Suppressor macrophage (primary cell): Measurements from ENCODE around the gene ZNF777.
"Not testable (repeated sequence)": the region's sequence is repeated elsewhere in the genome, so short reads cannot be mapped to it uniquely, and the experiment has no call there.

ENCODE experiments used
- DNase-seq, 4 experiments: peaks; one replicate each; pipeline ENCODE4 v3.0.0-alpha.2; 2020 to 2022

The ZNF777 gene

DNA sequence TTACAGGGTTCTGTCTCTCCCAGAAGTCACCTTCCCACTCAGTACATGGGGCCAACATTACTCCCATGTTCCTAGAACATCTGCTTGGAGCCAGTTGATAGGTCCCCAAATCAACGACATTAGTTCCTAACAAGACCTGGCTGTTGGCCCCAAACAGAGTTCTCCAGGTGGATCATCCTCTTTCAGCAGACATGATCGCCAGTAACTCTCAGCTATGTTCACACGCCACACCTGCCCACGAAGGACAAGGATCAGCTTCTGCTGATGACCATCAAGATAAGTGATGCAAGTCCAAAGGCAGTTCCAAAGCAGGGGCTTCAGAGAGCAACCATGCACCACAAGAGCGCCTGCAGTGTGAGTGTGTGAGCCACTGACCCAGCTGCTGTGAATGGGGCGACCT, 11.0 kb downstream of the ZNF777 start:
- no peak for DNase-seq

DNA sequence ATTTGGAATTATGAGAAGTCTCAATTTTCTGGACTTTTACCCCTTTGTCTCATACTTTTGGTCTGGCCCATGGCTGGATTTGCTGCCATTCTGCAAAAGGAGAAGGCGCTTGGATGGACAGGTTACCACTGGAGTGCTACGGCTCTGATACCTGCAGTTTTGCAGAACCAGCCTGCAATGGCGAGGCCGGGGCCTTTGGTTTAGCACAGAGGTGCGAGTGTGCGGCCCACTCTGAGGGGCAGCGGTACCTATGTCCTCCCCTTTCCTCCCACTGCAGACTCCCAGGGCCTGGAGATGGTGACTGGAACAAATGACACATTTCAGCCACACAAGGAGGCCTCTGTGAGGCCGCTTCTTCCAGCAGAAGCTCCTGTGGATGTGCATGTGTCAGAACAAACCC, 11.9 kb downstream of the ZNF777 start:
- no peak for DNase-seq

DNA sequence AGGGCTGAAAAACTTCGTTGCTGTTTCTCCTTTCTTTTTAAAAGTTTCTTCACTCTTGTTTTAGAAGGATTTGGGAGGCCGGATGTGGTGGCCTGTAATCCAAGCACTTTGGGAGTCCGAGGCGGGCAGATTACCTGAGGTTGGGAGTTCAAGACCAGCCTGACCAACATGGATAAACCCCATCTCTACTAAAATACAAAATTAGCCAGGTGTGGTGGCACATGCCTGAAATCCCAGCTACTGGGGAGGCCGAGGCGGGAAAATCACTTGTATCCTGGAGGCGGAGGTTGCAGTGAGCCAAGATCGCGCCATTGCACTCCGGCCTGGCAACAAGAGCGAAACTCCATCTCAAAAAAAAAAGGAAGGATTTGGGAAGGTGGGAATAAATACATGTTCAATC, 14.8 kb downstream of the ZNF777 start:
- DNase-seq, result not testable (repeated sequence)

DNA sequence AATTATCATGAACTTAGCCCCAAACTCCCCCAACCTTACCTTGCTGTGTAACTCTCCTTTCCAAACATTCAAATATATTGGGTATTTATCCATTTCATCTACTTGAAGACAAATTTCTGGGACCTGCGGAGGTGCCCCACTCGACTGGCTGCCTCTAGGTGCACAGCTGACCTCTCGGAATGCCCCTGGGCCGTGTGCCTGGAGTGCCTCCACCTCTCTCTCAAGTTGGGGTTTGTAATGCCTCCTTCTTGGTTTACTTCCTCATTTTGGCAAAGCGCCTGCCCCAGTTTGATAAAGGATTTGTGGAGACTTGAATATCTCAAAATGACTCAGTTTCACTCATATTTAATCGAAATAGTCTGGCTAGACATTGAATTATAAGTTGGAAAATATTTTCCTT, 16.6 kb downstream of the ZNF777 start:
- no peak for DNase-seq

DNA sequence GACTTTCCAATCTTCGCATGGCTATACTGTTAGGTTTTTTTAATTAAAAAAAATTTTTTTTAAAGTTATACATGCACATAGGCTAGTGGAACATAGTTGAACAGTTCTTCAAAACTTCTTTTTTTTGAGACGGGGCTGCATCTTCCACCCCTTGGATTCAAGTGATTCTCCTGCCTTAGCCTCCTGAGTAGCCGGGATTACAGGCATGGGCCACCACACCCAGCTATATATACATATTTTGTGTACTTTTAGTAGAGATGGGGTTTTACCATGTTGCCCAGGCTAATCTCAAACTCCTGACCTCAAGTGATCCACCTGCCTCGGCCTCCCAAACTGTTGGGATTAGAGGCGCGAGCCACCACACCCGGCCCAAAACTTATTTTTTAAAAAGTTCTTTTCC, 17.3 kb downstream of the ZNF777 start:
- DNase-seq, result no peak

DNA sequence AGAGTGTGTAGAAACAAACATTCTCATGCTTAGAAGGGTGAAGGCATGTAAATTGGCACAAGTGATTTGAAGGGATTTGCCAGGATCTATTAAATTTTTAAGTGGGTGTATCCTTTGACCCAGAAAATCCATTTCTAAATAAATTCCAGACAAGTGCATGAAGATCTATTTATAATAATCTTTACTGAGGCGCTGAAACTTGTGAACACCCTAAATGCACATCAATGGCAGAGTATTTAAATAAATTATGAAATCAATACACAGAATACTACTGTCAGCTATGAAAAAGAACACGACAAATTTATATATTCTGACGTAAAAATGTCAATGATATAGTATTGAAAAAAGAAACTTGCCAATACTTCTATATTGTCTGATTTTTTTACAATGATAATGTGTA, 17.9 kb downstream of the ZNF777 start:
- DNase-seq, result no peak

DNA sequence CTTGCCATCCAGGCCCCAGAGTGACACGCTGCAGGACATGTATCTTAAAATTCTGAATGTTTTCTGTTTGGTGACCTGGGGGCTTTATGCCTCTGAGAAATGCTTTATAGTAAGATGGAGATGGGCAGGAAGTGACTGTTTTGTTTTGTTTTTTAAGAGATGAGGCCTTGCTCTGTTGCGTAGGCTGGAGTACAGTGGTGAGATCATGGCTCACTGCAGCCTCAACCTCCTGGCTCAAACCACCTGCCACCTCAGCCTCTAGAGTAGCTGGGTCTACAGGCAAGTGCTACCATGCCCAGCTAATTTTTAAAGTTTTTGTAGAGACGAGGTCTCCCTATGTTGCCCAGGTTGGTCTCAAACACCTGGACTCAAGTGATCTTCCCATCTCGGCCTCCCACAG, 20.6 kb downstream of the ZNF777 start:
- no peak for DNase-seq

DNA sequence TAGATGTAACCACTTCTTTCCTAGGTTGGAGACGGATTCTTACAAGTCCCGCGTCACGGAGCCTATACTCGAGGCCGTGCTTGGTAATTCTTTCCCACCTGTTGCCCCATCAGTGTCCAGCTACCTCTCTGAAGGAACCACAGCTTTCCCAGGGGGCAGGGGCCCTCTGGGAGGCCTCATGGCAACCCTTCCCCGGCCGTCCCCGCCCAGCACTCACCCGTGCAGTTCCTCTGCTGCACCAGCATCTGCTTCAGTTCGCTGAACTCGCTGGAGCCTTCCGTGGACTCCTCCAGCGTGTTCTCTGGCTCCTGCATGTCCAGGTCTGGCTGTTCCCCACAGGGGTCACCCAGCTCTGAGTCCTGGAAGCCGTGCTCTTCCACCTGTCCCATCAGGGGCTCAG, 24.5 kb downstream of the ZNF777 start:
- no peak for DNase-seq

DNA sequence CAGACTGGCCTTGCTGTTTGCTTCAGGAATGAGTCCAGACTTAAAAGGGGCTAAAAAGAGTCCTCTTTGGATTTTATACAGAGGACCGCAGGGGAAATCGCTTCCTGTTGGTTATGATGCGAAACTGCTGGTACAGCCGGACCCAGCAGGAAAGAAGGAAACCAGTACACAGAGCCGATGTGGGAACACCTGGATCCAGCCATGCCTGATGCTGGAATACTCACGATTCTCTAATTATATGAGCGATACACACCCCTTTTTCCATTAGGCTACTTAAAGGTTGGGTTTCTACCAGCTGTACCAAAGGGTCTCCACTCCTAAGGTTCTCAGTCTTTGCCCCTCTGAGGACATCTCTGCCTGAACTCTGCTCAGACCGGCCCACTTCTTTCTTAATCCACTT, 27.7 kb downstream of the ZNF777 start:
- no peak for DNase-seq

DNA sequence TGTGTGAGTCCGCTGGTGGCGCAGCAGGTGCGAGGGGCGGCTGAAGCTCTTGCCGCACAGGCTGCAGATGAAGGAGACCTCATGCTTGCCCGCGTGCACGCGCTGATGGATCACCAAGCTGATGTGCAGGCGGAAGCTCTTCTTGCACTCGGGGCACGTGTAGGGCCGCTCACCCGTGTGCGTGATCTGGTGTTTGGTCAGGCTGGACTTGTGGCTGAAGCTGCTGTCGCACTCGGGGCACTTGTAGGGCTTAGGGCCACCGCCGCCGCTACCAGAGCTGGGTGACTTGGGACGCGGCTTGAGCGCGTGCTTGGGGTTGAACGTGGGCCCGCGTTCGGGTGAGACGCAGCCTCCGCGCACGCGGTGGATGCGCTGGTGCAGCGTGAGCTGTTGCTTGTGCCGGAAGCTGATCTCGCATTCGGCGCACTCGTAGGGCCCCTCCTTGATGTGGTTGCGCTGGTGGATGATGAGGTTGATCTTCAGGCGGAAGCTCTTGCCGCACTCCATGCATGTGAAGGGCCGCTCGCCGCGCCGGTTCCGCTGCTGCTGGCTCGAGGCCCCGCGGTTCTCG, 28.7 kb downstream of the ZNF777 start:
- no peak for DNase-seq

DNA sequence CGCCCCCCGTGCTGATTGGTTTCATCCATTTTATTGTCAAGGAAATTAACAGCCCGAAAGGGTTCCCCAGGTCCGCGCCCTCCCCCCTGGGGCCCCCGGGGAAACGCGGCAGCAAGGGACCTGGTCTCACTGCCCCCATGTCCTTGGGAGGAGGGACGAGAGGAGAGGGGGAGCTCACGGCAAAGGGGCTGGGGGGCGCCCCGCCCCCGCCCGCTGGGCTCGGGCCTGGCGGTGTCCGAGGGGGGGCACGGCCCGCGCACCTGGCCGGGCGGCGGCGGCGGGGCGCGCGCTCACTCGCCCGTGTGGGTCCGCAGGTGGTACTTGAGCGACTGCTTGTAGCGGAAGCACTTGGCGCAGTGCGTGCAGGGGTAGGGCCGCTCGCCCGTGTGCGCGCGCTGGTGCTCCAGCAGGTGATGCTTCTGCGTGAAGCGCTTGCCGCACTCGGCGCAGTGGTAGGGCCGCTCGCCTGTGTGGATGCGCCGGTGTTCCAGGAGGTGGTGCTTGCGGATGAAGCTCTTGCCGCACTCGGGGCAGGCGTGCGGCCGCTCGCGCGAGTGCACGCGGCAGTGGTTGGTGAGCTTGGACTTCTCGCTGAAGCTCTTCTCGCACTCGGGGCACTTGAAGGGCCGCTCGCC, 29.3 kb downstream of the ZNF777 start:
- DNase-seq, result no peak

DNA sequence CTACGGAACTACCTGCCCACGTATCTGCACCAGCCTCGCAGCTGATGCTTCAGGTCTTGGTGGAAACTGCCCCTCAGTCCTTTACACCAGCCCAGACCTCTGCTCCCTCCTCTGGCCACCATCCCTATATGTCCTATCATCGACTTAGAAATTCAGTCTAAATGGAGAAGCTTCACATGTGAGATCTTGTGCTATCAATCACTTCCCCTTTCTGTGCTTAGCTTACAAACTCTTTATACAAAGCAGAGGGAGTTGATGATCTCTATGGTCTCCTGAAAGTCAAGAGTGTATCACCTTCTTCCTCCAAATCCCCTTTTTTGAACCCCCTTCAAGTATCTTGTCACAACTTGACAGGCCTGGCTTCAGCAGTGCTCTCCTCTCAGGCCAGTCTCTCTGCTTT, 30.7 kb downstream of the ZNF777 start:
- peak in 2 of 4 experiments; percentile 24 to 29 for DNase-seq

DNA sequence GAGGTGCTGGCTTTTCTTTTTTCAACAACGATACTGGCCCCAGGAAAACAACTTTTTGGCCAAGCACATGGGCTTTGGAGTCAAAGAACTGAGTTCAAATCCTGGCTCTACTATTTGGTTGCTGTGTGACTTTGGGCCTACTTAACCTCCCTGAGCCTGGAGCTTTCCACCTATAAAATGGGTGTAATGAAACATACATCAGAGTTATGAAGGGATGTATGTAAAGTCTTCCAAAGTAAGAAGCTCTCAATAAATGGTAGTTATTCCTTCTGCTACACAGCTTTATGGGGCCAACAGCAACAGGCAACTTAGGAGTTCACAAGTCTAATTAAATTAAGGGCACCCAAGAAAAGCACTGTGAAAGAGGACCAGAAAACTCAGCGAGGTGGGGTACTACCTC, 33.0 kb downstream of the ZNF777 start:
- no peak for DNase-seq

DNA sequence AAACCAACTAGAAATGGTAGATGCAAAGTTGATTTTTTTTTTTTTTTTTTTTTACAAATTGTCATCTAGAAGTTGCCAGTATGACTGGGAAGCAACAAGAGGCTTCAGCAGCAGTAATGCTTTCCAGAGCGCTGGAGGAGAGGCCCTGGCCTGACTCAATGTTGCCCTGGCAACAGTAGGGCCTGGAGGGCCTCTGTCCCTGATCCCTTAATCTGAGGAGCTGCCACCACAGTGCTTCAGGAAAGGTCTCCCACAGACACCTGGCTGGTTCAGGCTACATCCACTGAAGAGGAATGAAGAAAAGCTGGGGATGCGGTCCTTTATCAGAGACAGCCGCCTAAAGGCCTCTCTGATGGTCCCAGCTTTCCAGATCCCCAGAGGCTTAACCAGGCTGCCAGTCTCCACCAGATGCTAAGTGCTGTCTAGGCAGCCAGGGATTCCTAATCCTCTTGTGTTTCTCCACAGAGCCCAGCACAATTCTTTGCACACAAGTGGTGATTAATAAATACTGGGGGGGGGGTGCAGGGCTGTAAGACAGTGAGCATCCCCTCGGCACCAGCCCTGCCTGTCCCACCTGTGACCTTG, 33.7 kb downstream of the ZNF777 start:
- DNase-seq, result no peak

DNA sequence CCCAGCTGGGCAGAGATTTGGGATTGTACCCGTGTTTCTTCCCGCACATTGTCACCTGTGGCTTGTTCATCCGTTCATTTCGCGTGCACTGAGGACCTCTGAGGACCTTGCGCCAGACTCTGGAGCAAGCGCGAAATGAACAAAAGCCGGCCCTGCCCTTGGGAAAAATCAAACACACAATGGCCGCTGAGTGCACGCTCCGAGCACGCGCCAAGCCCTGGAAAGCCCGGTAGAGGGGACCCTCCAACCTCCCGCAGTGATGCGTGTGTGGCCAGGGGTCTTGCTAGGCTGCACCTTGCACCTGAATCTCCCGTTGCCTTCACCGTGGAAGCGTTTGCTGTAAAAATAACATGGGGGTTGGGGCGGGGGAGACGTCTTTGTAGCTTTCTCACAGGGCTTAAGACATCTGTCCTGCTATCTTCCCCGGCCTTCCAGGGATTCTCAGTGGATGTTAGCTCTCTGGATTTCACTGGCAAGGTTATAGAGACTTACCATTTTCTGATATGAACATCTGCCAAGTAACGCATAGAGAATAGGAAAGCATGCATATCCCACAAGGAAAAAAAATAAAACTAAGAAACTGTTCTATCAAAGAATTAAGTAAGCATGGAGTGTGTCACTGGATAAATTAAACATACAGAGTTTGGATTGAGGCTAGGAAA, 37.3 kb downstream of the ZNF777 start:
- DNase-seq, result no peak

DNA sequence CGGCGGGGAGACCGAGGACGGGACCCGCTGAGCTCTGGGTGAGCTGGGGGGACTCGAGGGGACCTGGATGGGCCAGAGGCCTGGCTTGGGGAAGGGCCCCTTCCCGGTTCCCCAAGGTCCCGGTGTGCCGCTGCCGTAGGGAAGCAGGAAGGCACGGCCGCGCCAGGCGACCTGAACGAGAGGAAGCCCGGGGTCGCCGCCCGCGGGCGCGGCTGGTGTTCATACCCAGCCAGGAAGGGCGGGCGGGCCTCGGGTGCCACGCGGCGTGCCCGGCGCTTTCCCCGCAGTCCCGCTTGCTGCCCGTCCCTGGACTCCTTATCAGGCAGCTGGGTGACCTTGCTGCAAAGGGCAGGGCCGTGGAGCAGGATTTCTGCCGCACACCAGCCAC, 38.0 kb downstream of the ZNF777 start:
- DNase-seq, result peak; percentile 2 to 42 (median 16)

DNA sequence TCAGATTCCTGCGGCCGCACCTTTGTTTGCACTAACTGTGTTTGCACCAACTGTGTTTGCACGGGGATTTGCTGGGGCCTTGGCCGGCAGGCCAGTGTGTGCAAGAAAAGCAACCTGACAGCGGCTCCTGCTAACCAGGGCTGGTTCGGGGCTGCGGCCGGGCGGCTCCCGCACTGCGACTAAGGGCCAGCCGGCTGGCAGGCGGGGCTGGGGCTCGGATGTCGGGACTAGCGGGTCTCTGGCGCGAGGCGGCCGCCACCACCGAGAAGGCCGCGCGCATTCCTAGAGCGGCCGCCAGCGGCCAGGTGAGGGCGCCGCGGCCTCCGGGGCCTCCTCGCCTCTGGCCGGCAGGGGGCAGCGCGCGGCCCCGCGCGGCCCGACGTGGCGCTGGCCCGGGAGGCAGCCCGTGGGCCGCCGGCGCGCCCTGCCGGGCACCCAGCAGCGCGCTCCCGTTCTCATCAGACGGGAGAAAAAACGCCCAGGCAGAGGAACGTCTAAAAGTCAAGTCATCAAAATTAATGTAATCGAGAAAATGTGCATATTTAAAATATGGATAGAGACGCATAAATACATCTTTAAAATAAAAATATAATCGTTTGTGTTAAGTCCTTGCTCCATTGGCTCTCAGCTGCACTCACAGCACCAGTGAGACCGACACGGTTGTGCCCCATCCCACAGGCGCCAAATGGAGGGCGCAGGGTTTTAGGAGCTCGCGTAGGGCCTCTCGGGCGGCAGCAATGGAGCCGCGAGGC, 38.5 kb downstream of the ZNF777 start:
- DNase-seq, result peak; percentile 81 to 95 (median 88)

DNA sequence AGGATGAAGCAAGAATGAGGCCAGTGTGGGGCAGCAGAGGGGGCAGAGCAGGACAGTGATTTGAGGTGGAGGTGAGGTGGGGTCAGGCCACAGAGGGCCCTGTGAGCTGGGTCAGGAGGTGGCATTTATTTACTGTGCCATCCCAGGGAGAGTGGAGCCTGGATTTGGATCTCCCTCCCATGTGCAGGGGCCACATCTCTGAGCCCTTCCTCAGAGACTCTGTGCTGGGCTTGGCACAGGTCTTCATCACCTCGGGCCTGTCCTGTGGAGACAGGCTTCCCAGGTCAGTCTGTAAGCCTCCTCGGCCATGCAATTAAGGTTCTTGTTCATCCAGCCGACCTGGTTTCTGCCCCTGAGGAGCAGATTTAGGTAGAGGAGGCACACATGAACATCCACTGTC, 40.9 kb downstream of the ZNF777 start:
- DNase-seq, result no peak

DNA sequence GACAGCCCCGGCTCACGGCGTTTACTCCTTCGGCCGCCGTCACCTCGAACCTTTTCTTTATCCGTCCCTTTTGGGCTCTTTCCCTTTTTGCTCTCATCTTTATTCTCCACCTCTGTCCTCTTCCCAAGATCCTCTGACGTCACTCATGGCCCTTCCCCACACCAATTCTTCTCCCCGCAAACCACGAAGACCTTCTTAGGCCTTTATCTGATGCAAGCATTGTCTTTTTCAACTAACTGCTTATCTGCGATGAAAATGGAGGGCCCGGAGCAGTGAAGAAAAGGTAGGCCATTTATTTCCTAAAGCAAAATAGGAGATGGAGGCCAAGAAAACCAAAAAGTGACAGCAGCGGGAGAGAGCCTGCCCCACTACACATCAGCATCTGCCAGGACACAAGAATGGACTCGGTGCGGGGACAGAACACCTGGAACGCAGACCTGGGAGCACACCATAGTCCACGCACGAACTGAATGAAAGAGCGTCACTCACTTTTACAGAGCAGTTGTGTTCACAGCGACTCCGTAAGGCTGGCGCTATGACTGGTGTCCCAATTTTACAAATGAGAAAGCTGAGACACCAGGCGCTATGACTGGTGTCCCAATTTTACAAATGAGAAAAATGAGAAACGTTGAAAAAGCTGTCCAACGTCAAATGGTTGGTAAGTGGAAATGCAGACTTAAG, 45.3 kb downstream of the ZNF777 start:
- DNase-seq, result no peak

DNA sequence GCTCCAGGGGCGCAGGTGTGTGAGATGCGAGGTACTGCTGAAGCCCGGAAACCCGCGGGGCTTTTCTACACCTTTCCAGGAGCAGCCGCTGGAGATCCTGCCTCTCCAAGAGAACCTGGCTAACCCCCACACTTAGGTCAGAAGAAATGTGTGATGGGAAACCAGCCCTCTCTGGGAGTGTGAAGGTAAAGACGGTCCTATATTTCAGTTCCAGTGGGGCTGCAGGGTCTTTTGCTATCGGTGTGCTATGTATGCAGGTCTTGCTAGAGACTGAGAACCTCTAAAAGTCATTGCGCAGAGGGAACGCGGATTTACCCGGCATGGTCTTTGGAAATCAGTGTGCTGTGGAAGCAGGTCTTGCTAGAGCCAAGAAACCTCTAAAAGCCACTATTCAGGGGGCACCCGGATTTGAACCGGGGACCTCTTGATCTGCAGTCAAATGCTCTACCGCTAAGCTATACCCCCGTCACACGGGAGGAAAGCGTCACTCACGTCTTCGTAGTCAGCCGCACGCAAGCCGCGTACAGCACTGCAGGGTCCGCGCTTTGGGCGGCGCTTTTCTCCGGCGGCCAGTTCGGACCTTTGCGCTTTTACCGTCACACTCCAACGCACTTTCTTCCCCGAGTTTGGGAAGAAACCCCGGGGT, 46.0 kb downstream of the ZNF777 start:
- peak; percentile 14 to 41 (median 18) for DNase-seq

DNA sequence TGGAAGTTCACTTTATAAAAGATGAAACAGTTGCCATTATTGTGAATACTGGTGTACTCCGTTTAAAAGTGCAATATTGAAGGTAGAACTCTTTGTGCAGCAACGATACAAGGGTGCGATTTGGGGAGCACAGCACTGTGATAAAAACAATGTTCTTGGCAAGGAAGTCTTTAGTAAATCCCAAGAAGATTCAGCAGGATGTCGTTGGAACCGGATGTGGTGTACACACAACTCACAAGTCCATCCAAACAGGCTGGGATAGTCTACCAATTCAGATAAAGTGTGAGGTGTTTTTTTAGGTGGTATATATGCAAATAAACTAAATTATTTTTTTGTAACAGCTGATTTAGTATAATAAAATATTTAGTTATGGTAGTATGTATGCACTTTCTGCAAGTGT, 46.7 kb downstream of the ZNF777 start:
- no peak for DNase-seq

DNA sequence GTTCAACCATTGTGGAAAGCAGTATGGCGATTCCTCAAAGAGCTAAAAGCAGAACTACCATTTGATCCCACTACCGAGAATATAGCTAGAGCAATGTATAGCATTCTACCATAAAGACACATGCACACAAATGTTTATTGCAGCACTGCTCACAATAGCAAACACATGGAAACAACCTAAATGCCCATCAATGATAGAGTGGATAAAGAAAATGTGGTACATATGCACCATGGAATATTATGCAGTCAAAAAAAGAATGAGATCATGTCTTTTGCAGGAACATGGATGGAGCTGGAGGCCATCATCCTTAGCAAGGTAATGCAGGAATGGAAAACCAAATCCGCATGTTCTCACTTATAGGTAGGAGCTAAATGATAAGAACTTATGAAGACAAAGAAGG, 47.8 kb downstream of the ZNF777 start:
- not testable (repeated sequence) for DNase-seq
